ENCODE data around the gene CEPT1. TPM values are rescaled to one million over a fixed set of nuclear protein-coding genes. Genes with fewer than 3 reads are reported as not detected.

CEPT1 gene
- polyA plus RNA-seq, 1 donor from 2014 or later = 49.1 TPM

GRCh38 chr1:111172463-111172862 lies 32.4 kb downstream of the CEPT1 start:
- H3K27me3 ChIP-seq (ENCODE audit: insufficient read depth, low read depth, low read length) = no peaks in the 10 kb centered on the region
- no peaks in the 10 kb centered on the region for H3K79me2 ChIP-seq (replicated peaks; ENCODE audit: insufficient read depth, low read length)
- no peaks in the 10 kb centered on the region for H4K20me1 ChIP-seq (ENCODE audit: insufficient read depth)
- no peak overlapping the region for H2AFZ ChIP-seq (ENCODE audit: low read depth, low read length)
- H3K27ac ChIP-seq (ENCODE audit: low read length) = no peak overlapping the region
- TF ChIP-seq MXI1 (conservative IDR thresholded peaks at IDR 0.05; ENCODE audit: poor library complexity, severe bottlenecking) (no peak), CTCF (IDR thresholded peaks at IDR 0.05; ENCODE audit: poor library complexity, severe bottlenecking) (no peak), EP300 (conservative IDR thresholded peaks at IDR 0.05; ENCODE audit: poor library complexity, severe bottlenecking) (no peak), POLR2AphosphoS5 (IDR thresholded peaks at IDR 0.05) (no peak), SMC3 (conservative IDR thresholded peaks at IDR 0.05; ENCODE audit: poor library complexity) (no peak), TAF1 (IDR thresholded peaks at IDR 0.05; ENCODE audit: low read depth) (no peak), EZH2 (IDR thresholded peaks at IDR 0.05; ENCODE audit: borderline replicate concordance, insufficient read depth, low read length, poor library complexity, severe bottlenecking) (no peak), RAD21 (conservative IDR thresholded peaks at IDR 0.05) (no peak)
- TF ChIP-seq, protein P1, sequence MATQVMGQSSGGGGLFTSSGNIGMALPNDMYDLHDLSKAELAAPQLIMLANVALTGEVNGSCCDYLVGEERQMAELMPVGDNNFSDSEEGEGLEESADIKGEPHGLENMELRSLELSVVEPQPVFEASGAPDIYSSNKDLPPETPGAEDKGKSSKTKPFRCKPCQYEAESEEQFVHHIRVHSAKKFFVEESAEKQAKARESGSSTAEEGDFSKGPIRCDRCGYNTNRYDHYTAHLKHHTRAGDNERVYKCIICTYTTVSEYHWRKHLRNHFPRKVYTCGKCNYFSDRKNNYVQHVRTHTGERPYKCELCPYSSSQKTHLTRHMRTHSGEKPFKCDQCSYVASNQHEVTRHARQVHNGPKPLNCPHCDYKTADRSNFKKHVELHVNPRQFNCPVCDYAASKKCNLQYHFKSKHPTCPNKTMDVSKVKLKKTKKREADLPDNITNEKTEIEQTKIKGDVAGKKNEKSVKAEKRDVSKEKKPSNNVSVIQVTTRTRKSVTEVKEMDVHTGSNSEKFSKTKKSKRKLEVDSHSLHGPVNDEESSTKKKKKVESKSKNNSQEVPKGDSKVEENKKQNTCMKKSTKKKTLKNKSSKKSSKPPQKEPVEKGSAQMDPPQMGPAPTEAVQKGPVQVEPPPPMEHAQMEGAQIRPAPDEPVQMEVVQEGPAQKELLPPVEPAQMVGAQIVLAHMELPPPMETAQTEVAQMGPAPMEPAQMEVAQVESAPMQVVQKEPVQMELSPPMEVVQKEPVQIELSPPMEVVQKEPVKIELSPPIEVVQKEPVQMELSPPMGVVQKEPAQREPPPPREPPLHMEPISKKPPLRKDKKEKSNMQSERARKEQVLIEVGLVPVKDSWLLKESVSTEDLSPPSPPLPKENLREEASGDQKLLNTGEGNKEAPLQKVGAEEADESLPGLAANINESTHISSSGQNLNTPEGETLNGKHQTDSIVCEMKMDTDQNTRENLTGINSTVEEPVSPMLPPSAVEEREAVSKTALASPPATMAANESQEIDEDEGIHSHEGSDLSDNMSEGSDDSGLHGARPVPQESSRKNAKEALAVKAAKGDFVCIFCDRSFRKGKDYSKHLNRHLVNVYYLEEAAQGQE (IDR thresholded peaks at IDR 0.05; ENCODE audit: borderline replicate concordance) = no peak
- H3K9me2 ChIP-seq (ENCODE audit: insufficient read depth, low read length) = no peaks in the 10 kb centered on the region
- H3K4me2 ChIP-seq (ENCODE audit: low read length) = no peak overlapping the region
- H3K9me3 ChIP-seq (ENCODE audit: low read length) = no peaks in the 10 kb centered on the region
- no peak overlapping the region for H3K9ac ChIP-seq (ENCODE audit: low read length)
- no peaks in the 10 kb centered on the region for H3K36me3 ChIP-seq (ENCODE audit: insufficient read depth, low read length)
- no peak overlapping the region for H3K4me3 ChIP-seq (ENCODE audit: low read length)
- no peaks in the 10 kb centered on the region for H3F3A ChIP-seq (ENCODE audit: insufficient read depth, low read length, poor library complexity, severe bottlenecking)

DNA sequence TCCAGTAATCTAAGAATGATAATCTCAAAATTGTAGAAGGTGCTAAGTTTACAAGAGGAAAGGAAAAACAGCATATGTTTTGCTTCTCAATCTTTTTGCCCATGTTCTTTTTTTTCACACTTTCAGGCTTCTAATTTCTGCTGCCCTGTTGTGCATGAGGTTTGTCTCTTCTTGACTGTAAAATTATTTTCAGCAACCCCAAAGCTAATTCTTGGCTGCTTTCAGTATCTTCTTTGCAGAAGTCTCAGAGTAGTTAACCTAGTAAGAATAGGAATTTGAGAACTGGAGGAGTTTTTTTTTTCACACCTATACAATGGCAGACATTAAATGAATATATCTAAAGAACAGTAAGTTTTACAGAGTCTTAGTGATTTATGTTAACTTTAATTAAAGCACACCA lies 34.0 kb downstream of the CEPT1 start:
- Histone ChIP-seq H3K4me2 (ENCODE audit: low read length) (no peak overlapping the region), H3K36me3 (ENCODE audit: insufficient read depth, low read length) (no peaks in the 10 kb centered on the region), H3K9me3 (ENCODE audit: low read length) (no peaks in the 10 kb centered on the region), H3K9me2 (ENCODE audit: insufficient read depth, low read length) (no peaks in the 10 kb centered on the region), H3K9ac (ENCODE audit: low read length) (no peak overlapping the region), H2AFZ (ENCODE audit: low read depth, low read length) (no peak overlapping the region), H4K20me1 (ENCODE audit: insufficient read depth) (no peaks in the 10 kb centered on the region), H3F3A (ENCODE audit: insufficient read depth, low read length, poor library complexity, severe bottlenecking) (no peaks in the 10 kb centered on the region), H3K79me2 (replicated peaks; ENCODE audit: insufficient read depth, low read length) (no peaks in the 10 kb centered on the region), H3K4me3 (ENCODE audit: low read length) (no peak overlapping the region), H3K27me3 (ENCODE audit: insufficient read depth, low read depth, low read length) (no peaks in the 10 kb centered on the region), H3K27ac (ENCODE audit: low read length) (no peak overlapping the region)
- TF ChIP-seq EP300 (conservative IDR thresholded peaks at IDR 0.05; ENCODE audit: poor library complexity, severe bottlenecking) = no peak
- TF ChIP-seq POLR2AphosphoS5 (IDR thresholded peaks at IDR 0.05) = no peak
- TF ChIP-seq, protein P1 (IDR thresholded peaks at IDR 0.05; ENCODE audit: borderline replicate concordance) = no peak
- TF ChIP-seq SMC3 (conservative IDR thresholded peaks at IDR 0.05; ENCODE audit: poor library complexity) = no peak
- no peak for TF ChIP-seq RAD21 (conservative IDR thresholded peaks at IDR 0.05)
- TF ChIP-seq MXI1 (conservative IDR thresholded peaks at IDR 0.05; ENCODE audit: poor library complexity, severe bottlenecking) = no peak
- TF ChIP-seq CTCF (IDR thresholded peaks at IDR 0.05; ENCODE audit: poor library complexity, severe bottlenecking) = no peak
- no peak for TF ChIP-seq EZH2 (IDR thresholded peaks at IDR 0.05; ENCODE audit: borderline replicate concordance, insufficient read depth, low read length, poor library complexity, severe bottlenecking)
- no peak for TF ChIP-seq TAF1 (IDR thresholded peaks at IDR 0.05; ENCODE audit: low read depth)
